ENCODE measurements around the gene CNTRL.

- no peak for TF ChIP-seq JUND (IDR thresholded peaks at IDR 0.05; ENCODE audit: low read length)
- TF ChIP-seq CTCF (IDR thresholded peaks at IDR 0.05; ENCODE audit: control extremely low read depth in 1 of 3, insufficient read depth in 1 of 3, low read depth in 1 of 3, low read length in 3 of 3), result no peak
- TF ChIP-seq CREB1 (IDR thresholded peaks at IDR 0.05), result no peak
- no peak for TF ChIP-seq SRF (IDR thresholded peaks at IDR 0.05; ENCODE audit: low read depth, low read length)
- TF ChIP-seq RXRA (IDR thresholded peaks at IDR 0.05; ENCODE audit: insufficient read depth, low read depth, low read length), result no peak
- TF ChIP-seq EP300 (IDR thresholded peaks at IDR 0.05; ENCODE audit: borderline replicate concordance in 1 of 2, low read depth in 2 of 2, low read length in 2 of 2), result no peak
- TF ChIP-seq PHF8 (conservative IDR thresholded peaks at IDR 0.05; ENCODE audit: low read depth, low read length), result no peak
- no peak for TF ChIP-seq POLR2AphosphoS5 (IDR thresholded peaks at IDR 0.05; ENCODE audit: low read depth, low read length)
- TF ChIP-seq YY1 (IDR thresholded peaks at IDR 0.05; ENCODE audit: low read depth, low read length), result no peak
- TF ChIP-seq MAFK (IDR thresholded peaks at IDR 0.05; ENCODE audit: low read depth, low read length), result no peak
These were observed 26.1 kb upstream of the CNTRL start for GRCh38 chr9:121048618-121049017.
